ENCODE measurements around the gene KRTAP3-1.
"Not testable (repeated sequence)": the region's sequence is repeated elsewhere in the genome, so short reads cannot be mapped to it uniquely, and the experiment has no call there.

Gene KRTAP3-1

DNA sequence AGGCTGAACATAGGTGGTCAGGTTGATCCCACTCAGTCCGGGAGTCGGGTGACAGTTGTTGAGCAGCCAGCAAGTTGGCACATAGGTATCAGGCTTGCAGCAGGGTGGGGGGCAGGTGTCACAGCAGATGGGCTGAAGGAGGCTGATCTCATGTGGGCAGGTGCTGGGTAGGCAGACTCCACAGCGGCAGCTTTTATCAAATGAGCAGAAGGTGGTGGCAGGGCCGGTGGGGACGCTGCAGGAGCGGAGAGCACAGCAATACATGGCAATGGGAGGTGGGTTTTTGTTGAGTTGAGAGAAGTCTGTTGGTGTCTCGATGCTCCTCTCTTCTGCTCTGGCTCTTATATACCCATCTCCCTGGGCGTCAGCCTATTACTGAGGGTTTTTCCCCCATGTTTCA, at the start of gene KRTAP3-1:
KRTAP3-1 (minus strand) TSS at position 318 of the 400 bp plus-strand sequence; CDS start at position 264, 54 bp downstream.
- no peak for DNase-seq (ENCODE audit: low read depth)

DNA sequence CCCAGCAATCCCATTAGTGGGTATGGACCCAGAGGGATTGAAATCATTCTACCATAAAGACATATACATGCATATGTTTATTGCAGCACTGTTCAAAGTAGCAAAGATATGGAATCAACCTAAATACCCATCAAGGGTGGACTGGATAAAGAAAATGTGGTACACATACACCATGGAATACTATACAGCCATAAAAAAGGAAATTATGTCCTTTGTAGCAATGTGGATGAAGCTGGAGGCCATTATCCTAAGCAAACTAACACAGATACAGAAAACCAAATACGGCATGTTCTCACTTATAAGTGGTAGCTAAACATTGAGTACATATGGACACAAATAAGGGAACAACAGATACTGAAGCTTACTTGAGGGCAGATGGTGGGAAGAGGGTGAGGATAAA, 48.6 kb upstream of the KRTAP3-1 start:
- DNase-seq (ENCODE audit: low read depth): no peak

DNA sequence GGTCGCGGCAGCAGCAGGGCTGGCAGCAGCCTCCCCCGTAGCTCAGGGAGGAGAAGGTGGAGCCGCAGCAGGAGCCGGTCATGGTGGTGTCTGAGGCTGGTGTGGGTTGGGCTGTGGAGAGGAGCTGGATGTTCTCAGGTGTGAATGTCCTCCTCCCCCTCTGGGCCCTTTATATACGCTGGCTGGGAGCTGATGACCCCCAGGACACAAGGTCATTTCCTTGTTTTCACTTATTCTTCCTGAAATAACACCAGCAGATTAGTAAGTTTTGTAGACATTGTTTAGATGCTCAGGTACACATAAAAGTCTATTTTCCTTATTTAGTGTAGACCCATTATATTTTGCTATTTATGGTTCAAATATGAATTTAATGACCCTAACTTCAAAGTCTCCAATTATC, 46.2 kb upstream of the KRTAP3-1 start, which contains the start of gene KRTAP2-2:
KRTAP2-2 (minus strand) TSS at position 101 of the 400 bp plus-strand sequence; CDS start at position 82, 19 bp downstream.
- not testable (repeated sequence) for DNase-seq (ENCODE audit: low read depth)

DNA sequence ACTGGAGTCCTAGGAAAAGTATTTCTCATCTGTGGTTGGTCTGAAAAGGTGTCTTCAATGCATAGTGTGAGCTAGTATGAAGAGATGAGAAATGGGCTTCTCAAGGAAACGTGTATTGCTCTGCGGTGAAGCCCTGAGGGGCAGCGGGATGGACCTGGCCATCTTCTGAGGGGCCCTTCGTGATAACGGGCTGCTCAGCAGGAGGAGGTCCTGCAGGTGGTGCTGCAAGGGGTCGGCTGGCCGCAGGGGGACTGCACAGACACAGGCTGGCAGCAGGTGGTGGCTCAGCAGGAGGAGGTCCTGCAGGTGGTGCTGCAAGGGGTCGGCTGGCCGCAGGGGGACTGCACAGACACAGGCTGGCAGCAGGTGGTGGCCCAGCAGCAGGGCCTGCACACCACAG, 45.6 kb upstream of the KRTAP3-1 start:
- not testable (repeated sequence) for DNase-seq (ENCODE audit: low read depth)

DNA sequence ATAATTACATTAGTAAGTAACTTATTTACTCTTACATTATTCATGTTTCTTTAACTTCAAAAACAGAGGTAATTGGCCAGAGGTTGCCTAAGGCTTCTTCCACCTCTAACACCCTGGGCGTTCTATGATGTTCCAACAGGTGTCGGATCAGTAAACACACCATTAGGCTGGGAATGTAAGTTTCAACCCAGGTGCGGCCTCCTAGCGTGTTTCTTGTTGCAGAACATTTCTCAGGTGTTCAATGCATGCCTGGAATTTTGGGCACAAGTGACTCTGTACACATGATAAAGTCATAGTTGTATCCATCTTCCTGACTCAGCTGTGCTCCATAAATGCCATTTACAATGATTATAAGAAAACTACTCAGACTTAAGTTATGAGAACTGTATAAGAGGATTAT, 45.1 kb upstream of the KRTAP3-1 start:
- no peak for DNase-seq (ENCODE audit: low read depth)

DNA sequence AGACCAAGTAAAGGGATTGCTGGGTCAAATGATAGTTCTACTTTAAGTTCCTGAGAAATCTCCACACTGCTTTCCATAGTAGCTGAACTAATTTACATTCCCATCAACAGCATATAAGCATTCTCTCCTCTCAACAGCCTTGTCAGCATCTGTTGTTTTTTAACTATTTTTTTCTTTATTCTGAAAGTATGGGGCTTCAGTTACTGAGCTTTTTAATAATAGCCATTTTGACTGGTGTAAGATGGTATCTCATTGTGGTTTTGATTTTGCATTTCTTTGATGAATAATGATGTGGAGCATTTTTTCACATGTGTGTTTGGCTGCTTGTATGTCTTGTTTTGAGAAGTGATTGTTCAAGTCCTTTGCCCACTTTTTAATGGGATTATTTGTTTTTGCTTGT, 43.6 kb upstream of the KRTAP3-1 start:
- no peak for DNase-seq (ENCODE audit: low read depth)

DNA sequence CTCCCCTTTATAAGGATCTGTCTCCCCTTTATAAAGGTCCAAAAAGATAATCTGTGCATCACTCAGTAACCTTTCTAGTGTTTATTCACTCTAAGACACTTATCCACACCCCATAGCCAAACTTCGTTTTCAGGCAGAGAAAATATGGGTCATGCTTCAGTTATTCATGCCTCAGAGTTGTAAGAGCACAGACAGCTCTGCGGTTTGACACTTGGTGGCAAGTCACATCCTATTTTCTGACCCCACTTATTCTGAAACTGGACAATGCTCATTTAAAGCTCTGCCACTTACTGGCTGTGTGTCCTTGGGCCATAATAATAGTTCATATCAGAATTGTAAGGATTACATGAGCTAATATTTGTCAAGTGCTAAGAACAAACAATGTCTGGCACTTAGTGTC, 40.2 kb upstream of the KRTAP3-1 start:
- DNase-seq (ENCODE audit: low read depth): no peak

DNA sequence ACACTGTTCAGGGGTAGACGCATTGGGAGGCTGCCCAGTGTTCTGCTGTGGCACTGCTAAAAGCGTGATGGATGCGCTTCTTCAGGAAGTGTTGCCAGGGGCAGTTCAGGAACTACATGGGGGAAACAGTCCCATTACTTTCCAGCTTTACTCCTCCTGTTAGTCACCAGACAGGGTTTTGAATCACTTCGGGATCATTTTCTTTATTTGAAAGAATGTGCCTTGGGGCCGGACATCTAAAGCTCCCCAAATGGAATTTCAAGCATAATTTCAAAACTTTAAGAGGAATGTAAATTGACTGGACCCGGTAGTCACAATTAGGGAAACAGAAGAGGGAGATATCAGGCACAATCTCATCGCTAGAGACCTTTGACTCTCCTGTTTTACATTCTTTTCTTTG, 39.5 kb upstream of the KRTAP3-1 start:
- no peak for DNase-seq (ENCODE audit: low read depth)

DNA sequence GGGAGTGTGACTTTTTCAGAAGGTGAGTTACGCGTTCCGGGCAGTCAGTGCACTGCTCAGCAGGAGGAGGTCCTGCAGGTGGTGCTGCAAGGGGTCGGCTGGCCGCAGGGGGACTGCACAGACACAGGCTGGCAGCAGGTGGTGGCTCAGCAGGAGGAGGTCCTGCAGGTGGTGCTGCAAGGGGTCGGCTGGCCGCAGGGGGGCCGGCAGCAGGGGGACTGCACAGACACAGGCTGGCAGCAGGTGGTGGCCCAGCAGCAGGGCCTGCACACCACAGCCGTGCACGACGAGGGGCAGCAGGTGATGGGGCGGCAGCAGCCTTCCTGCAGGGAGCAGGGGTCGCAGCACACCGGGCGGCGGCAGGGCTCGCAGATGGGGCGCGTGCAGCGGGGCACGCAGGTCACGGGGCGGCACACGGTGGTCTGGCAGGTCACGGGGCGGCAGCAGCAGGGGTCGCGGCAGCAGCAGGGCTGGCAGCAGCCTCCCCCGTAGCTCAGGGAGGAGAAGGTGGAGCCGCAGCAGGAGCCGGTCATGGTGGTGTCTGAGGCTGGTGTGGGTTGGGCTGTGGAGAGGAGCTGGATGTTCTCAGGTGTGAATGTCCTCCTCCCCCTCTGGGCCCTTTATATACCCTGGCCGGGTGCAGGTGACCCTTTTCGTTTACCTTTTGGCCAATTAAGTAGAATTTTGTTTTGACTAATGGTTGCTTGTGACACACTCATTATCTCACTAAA, 38.0 kb upstream of the KRTAP3-1 start, which contains the start of gene KRTAP2-1:
KRTAP2-1 (minus strand) TSS at position 582 of the 731 bp plus-strand sequence; CDS start at position 533, 49 bp downstream.
- not testable (repeated sequence) for DNase-seq (ENCODE audit: low read depth)

DNA sequence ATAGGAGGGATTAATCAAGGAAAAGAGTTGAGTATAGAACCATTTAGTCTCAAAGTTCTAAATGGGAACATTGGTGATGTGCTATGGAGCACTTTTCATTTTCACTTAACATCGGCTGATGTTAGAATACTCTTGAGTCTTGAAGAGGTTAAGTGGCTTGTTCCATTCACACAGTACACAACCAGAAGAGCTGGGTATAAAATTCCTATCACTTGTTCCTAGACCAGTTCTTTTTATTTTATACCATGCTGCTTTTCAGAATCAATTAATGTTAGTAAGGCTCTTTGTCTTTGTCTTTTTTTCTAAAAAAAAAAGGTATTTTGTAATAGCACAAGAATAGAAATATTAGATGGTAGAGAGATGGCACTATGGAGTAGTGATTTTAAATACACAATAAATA, 34.0 kb upstream of the KRTAP3-1 start:
- DNase-seq (ENCODE audit: low read depth): no peak

DNA sequence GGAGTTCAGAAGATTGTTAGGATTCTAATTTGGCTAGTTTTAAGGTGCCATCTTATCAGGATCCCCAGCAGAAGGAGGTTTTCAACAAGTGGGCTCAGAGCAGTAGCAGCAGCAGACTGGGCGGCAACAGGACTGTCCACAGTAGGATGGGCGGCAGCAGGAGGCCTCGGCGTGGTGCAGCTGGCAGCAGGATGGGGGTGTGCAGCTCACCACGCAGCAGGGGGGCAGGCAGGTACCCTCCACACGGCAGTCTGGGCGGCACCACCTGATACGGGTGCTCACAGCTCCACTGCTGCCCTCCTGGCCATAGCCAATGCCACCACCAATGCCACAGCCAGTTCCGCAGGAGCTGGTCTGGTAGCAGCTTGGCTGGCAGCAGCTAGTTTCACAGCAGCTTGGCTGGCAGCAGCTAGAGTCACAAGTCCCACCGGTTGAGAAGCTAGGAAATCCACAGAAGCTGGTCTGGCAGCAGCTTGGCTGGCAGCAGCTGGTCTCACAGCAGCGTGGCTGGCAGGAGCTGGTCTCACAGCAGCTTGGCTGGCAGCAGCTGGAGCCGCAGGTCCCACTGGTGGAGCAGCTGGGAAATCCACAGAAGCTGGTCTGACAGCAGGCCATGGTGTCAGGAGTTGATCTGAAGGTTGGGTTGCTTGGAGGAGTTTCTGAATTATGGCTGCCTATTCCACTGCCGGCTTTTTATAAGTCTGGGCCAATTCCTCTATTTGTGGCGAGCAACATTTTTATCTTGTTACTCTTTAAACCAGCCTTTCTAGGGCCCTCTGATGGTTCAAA, 32.0 kb upstream of the KRTAP3-1 start, which contains the start of gene KRTAP1-1:
KRTAP1-1 (minus strand) TSS at position 668 of the 789 bp plus-strand sequence; CDS start at position 615, 53 bp downstream.
- DNase-seq (ENCODE audit: low read depth): not testable (repeated sequence)

DNA sequence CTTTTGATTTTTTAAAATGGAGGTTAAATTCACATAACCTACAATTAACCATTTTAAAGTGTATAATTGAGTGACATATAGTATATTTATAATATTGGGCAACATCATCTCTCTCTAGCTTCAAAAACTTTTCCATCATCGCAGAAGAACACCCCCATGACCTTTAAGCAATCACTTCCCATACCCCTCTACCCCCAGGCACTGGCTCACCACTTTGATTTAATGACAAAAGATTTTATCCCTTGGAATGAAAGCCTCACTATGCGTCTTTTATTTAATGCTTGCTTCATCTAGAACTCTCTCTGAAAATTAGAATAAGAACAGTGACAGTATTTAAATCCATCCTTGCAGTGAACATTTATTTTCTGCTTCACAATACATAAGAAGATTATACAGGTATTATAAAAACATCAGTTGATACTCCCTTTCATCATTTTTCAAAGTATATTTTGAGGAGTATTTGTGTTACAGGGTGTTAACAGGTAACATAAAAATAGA, 29.0 kb upstream of the KRTAP3-1 start:
- DNase-seq (ENCODE audit: low read depth): no peak

DNA sequence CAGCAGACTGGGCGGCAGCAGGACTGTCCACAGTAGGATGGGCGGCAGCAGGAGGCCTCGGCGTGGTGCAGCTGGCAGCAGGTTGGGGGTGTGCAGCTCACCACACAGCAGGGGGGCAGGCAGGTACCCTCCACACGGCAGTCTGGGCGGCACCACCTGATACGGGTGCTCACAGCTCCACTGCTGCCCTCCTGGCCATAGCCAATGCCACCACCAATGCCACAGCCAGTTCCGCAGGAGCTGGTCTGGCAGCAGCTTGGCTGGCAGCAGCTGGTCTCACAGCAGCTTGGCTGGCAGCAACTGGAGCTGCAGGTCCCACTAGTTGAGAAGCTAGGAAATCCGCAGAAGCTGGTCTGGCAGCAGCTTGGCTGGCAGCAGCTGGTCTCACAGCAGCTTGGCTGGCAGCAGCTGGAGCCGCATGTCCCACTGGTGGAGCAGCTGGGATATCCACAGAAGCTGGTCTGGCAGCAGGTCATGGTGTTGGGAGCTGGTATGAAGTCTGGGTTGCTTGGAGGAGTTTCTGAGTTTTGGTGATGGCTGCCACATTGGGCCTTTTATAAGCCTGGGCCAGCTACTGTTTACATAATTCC, 25.5 kb upstream of the KRTAP3-1 start, which contains the start of gene KRTAP1-3:
KRTAP1-3 (minus strand) TSS at position 529 of the 590 bp plus-strand sequence; CDS start at position 476, 53 bp downstream.
- not testable (repeated sequence) for DNase-seq (ENCODE audit: low read depth)

DNA sequence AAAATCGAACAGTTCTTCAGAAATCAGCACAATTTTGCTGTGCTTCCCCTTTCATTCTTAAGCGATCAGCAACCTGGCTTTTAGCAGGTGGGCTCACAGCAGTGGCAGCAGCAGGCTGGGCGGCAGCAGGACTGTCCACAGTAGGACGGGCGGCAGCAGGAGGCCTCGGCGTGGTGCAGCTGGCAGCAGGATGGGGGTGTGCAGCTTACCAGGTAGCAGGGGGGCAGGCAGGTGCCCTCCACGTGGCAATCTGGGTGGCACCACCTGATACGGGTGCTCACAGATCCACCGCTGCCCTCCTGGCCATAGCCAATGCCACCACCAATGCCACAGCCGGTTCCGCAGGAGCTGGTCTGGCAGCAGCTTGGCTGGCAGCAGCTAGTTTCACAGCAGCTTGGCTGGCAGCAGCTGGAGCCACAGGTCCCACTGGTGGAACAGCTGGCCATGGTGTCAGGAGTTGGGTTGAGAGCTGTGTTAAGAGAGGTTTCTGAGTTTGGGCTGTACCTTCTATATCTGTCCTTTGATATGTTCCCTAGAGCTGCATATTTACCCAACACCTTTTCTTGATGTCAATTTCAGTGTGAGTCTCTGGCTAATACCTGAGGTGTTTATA, 20.8 kb upstream of the KRTAP3-1 start, which contains the start of gene KRTAP1-4:
KRTAP1-4 (minus strand) TSS at position 563 of the 613 bp plus-strand sequence; CDS start at position 446, 117 bp downstream.
- no peak for DNase-seq (ENCODE audit: low read depth)

DNA sequence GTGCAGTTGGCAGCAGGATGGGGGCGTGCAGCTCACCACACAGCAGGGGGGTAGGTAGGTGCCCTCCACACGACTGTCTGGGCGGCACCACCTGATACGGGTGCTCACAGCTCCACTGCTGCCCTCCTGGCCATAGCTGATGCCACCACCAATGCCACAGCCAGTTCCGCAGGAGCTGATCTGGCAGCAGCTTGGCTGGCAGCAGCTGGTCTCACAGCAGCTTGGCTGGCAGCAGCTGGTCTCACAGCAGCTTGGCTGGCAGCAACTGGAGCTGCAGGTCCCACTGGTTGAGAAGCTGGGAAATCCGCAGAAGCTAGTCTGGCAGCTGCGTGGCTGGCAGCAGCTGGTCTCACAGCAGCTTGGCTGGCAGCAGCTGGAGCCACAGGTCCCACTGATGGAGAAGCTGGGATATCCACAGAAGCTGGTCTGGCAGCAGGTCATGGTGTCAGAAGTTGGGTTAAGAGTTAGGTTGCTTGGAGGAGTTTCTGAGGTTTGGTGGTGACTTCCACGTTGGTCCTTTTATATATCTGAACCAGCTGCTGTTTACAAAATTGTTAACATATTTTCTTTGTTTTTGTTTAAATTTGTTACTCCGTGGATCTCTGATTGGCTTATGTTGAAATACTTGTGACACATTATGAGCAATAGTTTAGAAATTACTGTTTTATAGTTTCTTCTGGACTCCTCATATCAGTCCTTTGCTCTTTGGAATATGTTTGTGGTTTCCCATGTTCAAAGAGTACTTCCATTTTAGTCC, 18.0 kb upstream of the KRTAP3-1 start, which contains the start of gene KRTAP1-5:
KRTAP1-5 (minus strand) TSS at position 494 of the 757 bp plus-strand sequence; CDS start at position 441, 53 bp downstream.
- no peak for DNase-seq (ENCODE audit: low read depth)

DNA sequence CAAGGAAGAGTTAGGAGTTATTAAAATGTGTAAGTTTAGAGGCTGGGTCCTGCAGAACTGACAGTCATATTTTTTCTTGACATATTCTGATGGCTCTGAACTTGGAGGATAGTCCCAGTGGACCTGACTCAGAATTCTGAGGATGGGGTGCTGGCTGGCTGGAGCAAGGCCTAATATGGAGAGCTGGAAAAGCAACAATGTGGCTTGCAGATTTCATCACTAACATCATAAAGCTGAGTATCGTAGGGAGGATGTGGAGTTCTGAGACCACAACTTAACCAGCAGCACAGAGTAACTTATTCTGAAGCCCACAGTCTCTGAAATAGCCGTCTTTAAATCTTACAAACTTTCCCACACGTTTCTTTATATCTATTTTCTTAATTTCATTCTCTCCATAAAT, 15.8 kb upstream of the KRTAP3-1 start:
- DNase-seq (ENCODE audit: low read depth): no peak

DNA sequence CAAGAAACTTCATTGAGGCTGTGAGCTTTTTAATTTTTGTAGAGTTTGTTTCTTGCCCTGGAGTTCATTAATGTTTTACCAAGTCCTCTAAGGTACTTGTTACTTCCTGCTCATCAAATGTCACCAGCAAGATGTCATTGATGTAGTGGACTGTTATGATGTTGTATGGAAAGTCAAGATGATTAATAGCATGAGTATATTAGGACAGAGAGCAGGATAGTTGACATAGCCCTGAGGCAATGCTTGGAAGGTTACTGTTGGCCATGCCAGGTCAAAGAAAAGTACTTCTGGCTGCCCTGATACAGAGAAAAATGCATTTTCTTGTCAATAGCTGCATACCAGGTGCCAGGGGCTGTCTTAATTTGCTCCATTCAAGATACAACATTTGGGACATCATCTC, 11.4 kb upstream of the KRTAP3-1 start:
- no peak for DNase-seq (ENCODE audit: low read depth)

DNA sequence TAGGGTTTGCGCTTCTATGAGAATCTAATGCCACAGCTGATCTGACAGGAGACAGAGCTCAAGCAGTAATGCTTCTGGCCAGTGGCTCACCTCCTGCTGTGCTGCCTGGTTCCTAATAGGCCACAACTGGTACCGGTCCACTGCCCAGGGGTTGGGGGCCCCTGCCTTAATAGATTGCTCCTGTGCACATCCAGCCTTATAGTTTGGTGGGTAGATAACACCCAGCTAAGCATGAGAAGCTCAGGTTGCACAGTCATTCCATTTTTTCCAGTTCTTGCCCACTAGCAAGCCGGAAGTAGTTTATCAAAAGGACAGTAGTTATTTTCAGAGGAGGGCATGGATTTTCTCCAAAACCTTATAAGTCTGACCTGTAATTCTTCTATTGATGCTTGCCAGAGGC, 10.5 kb upstream of the KRTAP3-1 start:
- no peak for DNase-seq (ENCODE audit: low read depth)

DNA sequence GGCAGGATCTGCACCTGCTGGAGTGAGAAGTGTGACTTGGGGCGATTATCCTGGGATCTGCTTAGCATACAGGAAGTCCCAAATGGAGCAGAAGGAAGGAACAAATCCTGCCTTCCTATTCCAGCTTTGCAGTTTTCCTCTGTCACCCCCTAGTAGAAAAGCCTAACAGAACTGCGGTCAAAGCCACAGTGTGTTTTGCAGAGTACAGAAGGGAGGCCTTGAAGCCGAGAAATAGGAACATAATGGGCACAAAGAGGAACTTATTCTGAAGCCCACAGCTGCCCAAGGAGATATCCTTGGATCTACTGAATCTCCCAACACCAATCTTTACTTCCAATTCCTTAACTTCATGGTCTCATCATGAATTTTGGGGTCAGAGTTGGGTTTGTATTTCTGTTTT, 9.6 kb upstream of the KRTAP3-1 start:
- no peak for DNase-seq (ENCODE audit: low read depth)

DNA sequence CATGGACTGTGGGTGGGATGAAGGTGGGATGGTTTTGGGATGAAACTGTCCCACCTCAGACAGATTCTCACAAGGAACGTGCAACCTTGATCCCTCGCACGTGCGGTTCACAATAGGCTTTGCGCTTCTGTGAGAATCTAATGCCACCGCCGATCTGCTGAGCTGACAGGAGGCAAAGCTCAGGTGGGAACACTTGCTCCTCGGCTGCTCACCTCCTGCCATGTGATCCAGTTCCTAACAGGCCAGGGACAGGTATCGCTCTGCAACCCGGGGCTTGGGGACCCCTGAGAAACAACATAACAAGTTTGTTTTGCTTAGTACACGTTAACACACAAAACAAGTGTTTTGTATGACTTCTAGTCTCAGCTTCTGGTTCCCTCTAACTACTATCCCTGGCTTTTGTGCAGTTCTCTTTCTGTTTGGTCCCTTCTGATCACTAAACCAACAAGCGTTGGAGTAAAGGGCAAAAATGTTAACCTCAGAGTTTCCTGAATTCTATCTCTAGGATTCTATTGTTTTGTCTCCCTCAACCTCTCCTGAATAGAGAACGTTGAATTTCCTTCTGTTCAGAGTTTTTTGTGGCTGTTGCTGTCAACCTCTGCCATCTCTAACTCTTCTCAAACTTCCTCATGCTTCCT, 7.8 kb upstream of the KRTAP3-1 start:
- DNase-seq (ENCODE audit: low read depth): no peak

Measured in activated T-cell treated with anti-CD3 and anti-CD28 coated beads for 1 hour (primary cell).